Ishikawa (cell line): ENCODE results near the gene MAN1A2.

Experiments used
- CEBPB ChIP-seq: IDR thresholded peaks from 2 replicates; pipeline ENCODE4 v1.6.1; 2012
- CREB1 ChIP-seq: IDR thresholded peaks from 2 replicates; pipeline ENCODE4 v1.6.1; 2012; ENCODE audit warnings: low read depth
- EGR1 ChIP-seq: IDR thresholded peaks from 2 replicates; pipeline ENCODE4 v1.6.1; 2012
- EP300 ChIP-seq: IDR thresholded peaks from 2 replicates; pipeline ENCODE4 v1.6.1; 2012; ENCODE audit warnings: borderline replicate concordance
- FOXM1 ChIP-seq: IDR thresholded peaks from 2 replicates; pipeline ENCODE4 v1.6.1; 2012; ENCODE audit warnings: low read depth, borderline replicate concordance
- NFIC ChIP-seq: IDR thresholded peaks from 2 replicates; pipeline ENCODE4 v1.6.1; 2012
- RAD21 ChIP-seq: IDR thresholded peaks from 2 replicates; pipeline ENCODE4 v1.6.1; 2012; ENCODE audit warnings: low read depth
- REST ChIP-seq: IDR thresholded peaks from 2 replicates; pipeline ENCODE4 v1.6.1; 2012; ENCODE audit warnings: low read depth, mild to moderate bottlenecking
- TAF1 ChIP-seq: IDR thresholded peaks from 2 replicates; pipeline ENCODE4 v1.6.1; 2012; ENCODE audit warnings: low read depth, mild to moderate bottlenecking
- TCF12 ChIP-seq: IDR thresholded peaks from 2 replicates; pipeline ENCODE4 v1.6.1; 2012; ENCODE audit warnings: low read depth
- TEAD4 ChIP-seq: IDR thresholded peaks from 2 replicates; pipeline ENCODE4 v1.6.1; 2012
- USF1 ChIP-seq: IDR thresholded peaks from 2 replicates; pipeline ENCODE4 v1.6.1; 2012
- YY1 ChIP-seq: IDR thresholded peaks from 2 replicates; pipeline ENCODE4 v1.6.1; 2012; ENCODE audit warnings: low read depth
- ZBTB7A ChIP-seq: IDR thresholded peaks from 2 replicates; pipeline ENCODE4 v1.6.1; 2012; ENCODE audit warnings: low read depth
- TF ChIP-seq, protein P1 (sequence below): IDR thresholded peaks from 2 replicates; pipeline ENCODE4 v1.6.1; 2012

The MAN1A2 gene

DNA sequence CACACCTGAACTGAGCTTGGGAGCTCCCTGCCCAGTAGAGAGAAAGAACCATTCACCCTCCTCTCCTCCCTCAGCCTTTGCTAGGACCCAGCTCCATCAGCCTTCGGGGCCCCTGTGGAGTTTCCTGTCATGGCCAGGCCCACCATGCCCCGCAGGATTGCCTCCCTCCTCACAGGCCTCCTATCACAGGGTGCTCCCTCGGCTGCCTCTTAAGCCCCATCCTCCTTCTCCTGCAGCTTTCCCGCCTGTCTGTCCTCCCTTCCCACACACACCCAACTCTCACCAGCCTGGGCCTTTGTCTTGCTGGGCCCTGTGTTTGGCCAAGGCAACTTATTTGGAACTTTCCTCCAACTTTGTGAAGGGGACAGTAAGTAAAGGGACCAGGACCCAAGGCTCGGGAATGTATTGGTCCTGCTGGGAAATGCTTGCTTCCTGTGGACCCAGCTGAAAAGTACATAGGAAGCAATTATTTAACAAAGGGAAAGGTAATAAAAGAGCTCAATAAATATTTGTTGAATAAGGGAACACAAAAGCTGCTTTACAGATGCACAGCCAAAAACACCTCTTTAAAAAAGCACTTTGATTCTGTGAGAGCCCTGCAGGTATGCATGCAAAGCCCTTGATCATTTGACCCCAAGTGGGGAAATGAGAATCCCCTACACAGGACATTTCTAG lies 207.0 kb downstream of the MAN1A2 start:
- TF ChIP-seq TEAD4 (no peak), USF1 (no peak), EGR1 (no peak), ZBTB7A (no peak), NFIC (no peak), EP300 (no peak), REST (no peak), YY1 (no peak), CEBPB (no peak), RAD21 (no peak), TCF12 (no peak), CREB1 (no peak)
- TF ChIP-seq, protein P1, sequence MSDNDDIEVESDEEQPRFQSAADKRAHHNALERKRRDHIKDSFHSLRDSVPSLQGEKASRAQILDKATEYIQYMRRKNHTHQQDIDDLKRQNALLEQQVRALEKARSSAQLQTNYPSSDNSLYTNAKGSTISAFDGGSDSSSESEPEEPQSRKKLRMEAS: no peak

GRCh38 chr1:117575586-117576225 lies 208.5 kb downstream of the MAN1A2 start:
- TF ChIP-seq FOXM1: no peak
- no peak for TF ChIP-seq YY1
- TF ChIP-seq TCF12: no peak
- no peak for TF ChIP-seq RAD21
- TF ChIP-seq, protein P1: no peak
- TF ChIP-seq ZBTB7A: no peak
- TF ChIP-seq USF1: no peak
- TF ChIP-seq TEAD4: no peak
- TF ChIP-seq CREB1: no peak
- no peak for TF ChIP-seq EP300
- TF ChIP-seq NFIC: no peak
- no peak for TF ChIP-seq TAF1
- no peak for TF ChIP-seq REST

DNA sequence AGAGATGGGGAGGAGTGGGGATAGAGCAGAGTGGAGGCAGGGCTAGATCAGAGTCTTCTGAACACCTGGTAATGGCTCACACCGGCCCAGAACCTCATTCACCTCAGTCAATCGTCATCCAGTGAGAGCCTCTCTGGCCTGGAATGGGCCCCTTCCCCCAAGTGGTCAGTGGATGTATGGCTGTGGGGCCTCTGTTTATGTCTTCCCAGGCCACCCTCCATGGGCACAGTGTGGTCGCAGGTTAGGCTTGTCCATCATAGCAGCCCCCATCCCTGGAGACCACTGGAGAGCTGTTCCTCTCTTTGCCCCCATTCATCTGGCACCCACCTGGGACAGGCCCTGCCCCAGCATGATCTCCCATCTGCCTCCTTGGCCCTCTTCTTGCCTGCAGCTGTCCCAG lies 209.0 kb downstream of the MAN1A2 start:
- no peak for TF ChIP-seq TAF1
- no peak for TF ChIP-seq RAD21

DNA sequence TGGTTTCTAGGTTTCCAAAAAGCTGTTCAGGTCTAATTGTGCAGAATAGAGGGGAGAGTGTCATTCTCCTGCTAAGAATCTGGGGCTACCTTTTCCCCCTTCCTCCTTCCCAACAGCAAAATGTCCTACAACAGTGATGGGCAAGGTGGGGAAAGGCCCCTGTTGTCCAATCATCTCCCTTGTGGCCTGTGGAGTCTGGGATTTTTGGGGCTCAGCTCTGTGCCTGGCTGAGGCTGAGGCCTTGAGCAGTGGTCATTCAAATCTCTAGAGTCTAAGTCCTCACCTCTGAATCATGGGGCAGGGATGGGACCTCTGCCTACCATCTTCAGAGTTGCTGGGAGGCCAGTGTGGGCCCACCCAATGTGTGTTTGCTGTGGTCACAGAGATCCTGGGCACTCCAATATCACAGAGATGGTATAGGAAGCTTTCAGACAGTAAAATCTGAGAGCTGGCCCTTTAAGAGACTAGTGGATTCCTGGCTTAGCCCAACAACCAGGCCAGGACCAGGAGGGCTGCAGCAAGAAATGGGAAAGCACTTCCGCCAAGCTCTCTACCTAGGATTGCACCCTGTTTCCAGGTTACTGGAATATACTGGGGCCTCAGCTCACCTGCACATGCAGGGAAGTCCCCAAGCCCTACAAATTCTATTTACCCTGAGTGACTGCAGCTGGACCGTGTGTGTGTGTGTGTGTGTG lies 210.1 kb downstream of the MAN1A2 start:
- TF ChIP-seq, protein P1: no peak
- TF ChIP-seq TEAD4: no peak
- no peak for TF ChIP-seq CREB1
- no peak for TF ChIP-seq YY1

DNA sequence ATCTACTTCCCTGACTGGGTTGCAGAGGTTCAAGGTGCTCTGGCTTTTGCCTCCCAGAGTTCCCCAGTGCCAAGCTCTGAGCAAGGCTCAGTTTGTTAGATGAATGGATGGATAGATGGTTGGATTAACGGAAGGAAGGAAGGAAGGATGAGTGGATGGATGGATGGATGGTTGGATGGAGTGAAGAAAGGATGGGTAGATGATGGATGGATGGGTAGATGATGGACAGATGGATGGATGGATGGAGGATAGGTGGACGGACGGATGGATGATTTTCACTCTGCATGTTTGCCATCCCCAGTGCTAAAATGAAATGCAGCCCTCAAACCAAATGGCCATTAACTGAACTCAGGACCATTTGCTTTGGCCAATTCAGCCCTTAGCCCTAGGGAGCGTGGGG lies 211.2 kb downstream of the MAN1A2 start:
- TF ChIP-seq ZBTB7A: no peak
- no peak for TF ChIP-seq CREB1
- TF ChIP-seq NFIC: no peak
- TF ChIP-seq YY1: no peak
- TF ChIP-seq TAF1: no peak
- TF ChIP-seq, protein P1: no peak
- no peak for TF ChIP-seq CEBPB
- no peak for TF ChIP-seq TCF12
- TF ChIP-seq RAD21: no peak
- no peak for TF ChIP-seq USF1
- TF ChIP-seq EP300: no peak
- TF ChIP-seq REST: no peak
- TF ChIP-seq FOXM1: no peak
- no peak for TF ChIP-seq TEAD4
- no peak for TF ChIP-seq EGR1
